Chondrocyte (in vitro differentiated cells): ENCODE measurements around the gene PAK1. TPM values are rescaled to one million over a fixed set of nuclear protein-coding genes. Genes with fewer than 3 reads are reported as not detected.
"Not testable (repeated sequence)": the region's sequence is repeated elsewhere in the genome, so short reads cannot be mapped to it uniquely, and the experiment has no call there.

Experiments
- DNase-seq: peaks from one replicate; pipeline ENCODE4 v3.0.0; 2021; ENCODE audit warnings: mixed read lengths, low spot score
- H3K27ac Mint-ChIP-seq: one replicate; pipeline ENCODE4 v1.8.0; 2021; ENCODE audit warnings: mild to moderate bottlenecking, moderate library complexity, mixed read lengths; ENCODE audit not compliant: unreplicated experiment
- H3K27me3 Mint-ChIP-seq: 2 replicates; pipeline ENCODE4 v1.8.0; 2021; ENCODE audit warnings: low read depth, mixed read lengths
- H3K36me3 Mint-ChIP-seq: 2 replicates; pipeline ENCODE4 v1.8.0; 2021; ENCODE audit warnings: low read depth, mixed read lengths
- H3K4me1 Mint-ChIP-seq: 2 replicates; pipeline ENCODE4 v1.8.0; 2021; ENCODE audit warnings: low read depth, mild to moderate bottlenecking, mixed read lengths
- H3K4me3 Mint-ChIP-seq: one replicate; pipeline ENCODE4 v1.8.0; 2021; ENCODE audit warnings: mild to moderate bottlenecking, moderate library complexity, mixed read lengths; ENCODE audit not compliant: unreplicated experiment
- H3K9me3 Mint-ChIP-seq: 2 replicates; pipeline ENCODE4 v1.8.0; 2021; ENCODE audit warnings: low read depth, mixed read lengths
- CTCF ChIP-seq: fragments of 200-600 bp; sonication (generic); IDR thresholded peaks from 2 replicates; pipeline ENCODE4 v1.5.0; 2021; ENCODE audit warnings: antibody characterized with exemption, mild to moderate bottlenecking, moderate library complexity
- total RNA-seq: library from RNA; stranded (reverse); gene quantifications from 3 replicates; pipeline ENCODE4 v1.2.1, GENCODE V29; 2021

Gene PAK1
- total RNA-seq, 1 donor from 2014 or later: 28.2 TPM

- no peaks in the 10 kb centered on the region for H3K36me3 Mint-ChIP-seq
- no peaks in the 10 kb centered on the region for H3K4me1 Mint-ChIP-seq
- no peaks in the 10 kb centered on the region for H3K9me3 Mint-ChIP-seq
- H3K27me3 Mint-ChIP-seq: no peaks in the 10 kb centered on the region
- DNase-seq: no peak
- H3K27ac Mint-ChIP-seq: no peak overlapping the region
- no peak for TF ChIP-seq CTCF
- no peak overlapping the region for H3K4me3 Mint-ChIP-seq
These were observed 170.6 kb downstream of the PAK1 start for GRCh38 chr11:77303328-77303727.

- Mint-ChIP-seq H3K9me3 (no peaks in the 10 kb centered on the region), H3K27me3 (no peaks in the 10 kb centered on the region), H3K27ac (no peak overlapping the region), H3K4me3 (no peak overlapping the region), H3K36me3 (no peaks in the 10 kb centered on the region), H3K4me1 (no peaks in the 10 kb centered on the region)
- TF ChIP-seq CTCF: no peak
- DNase-seq: no peak
These were observed 171.1 kb downstream of the PAK1 start for GRCh38 chr11:77302752-77303151.

- TF ChIP-seq CTCF: no peak
- Mint-ChIP-seq H3K27ac (no peak within 1 kb of the TSS), H3K36me3 (no peaks in the 10 kb centered on the region), H3K9me3 (no peaks in the 10 kb centered on the region), H3K4me3 (no peak within 1 kb of the TSS), H3K4me1 (no peaks in the 10 kb centered on the region), H3K27me3 (no peaks in the 10 kb centered on the region)
- DNase-seq: no peak
These were observed 172.4 kb downstream of the PAK1 start, which contains the start of gene GDPD4 for GRCh38 chr11:77301510-77301909. GDPD4 (minus strand) TSS chr11:77301686; CDS start chr11:77285137, 16,549 bp downstream.

- DNase-seq: no peak
- Mint-ChIP-seq H3K27me3 (no peaks in the 10 kb centered on the region), H3K27ac (no peak overlapping the region), H3K4me1 (no peaks in the 10 kb centered on the region), H3K9me3 (no peaks in the 10 kb centered on the region), H3K4me3 (no peak overlapping the region), H3K36me3 (no peaks in the 10 kb centered on the region)
- no peak for TF ChIP-seq CTCF
These were observed 173.2 kb downstream of the PAK1 start for GRCh38 chr11:77300695-77301094.

DNA sequence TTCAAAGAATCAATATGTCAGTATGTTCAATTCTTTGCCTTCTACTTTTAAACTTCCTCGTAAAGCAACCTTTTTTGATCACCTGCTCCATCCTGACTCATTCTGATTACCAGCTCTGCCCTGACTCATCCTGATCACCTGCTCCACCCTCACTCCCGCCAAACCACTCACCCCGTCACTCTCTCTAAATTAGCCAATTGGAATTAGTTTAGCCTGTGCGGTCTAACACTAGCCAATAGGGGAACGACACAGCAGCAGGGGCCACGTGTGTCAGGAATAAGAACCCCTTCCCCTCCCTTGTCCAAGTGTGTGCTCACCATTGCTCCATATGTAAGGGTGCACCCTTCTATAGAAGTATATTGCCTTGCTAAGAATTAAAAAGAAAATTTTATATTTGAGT lies 173.9 kb downstream of the PAK1 start:
- not testable (repeated sequence) for H3K27me3 Mint-ChIP-seq, H3K4me1 Mint-ChIP-seq, H3K4me3 Mint-ChIP-seq, H3K36me3 Mint-ChIP-seq, H3K27ac Mint-ChIP-seq, H3K9me3 Mint-ChIP-seq, DNase-seq

GRCh38 chr11:77299528-77299993 lies 174.3 kb downstream of the PAK1 start:
- Mint-ChIP-seq H3K4me1 (no peaks in the 10 kb centered on the region), H3K9me3 (no peaks in the 10 kb centered on the region), H3K27ac (no peak overlapping the region), H3K27me3 (no peaks in the 10 kb centered on the region), H3K36me3 (no peaks in the 10 kb centered on the region), H3K4me3 (no peak overlapping the region)
- DNase-seq: no peak
- no peak for TF ChIP-seq CTCF
